Fibroblast of skin of right biceps (primary cell): Measurements from ENCODE around the gene S100A4.

ENCODE experiments used
- DNase-seq: peaks from one replicate; pipeline ENCODE4 v3.0.0-alpha.2; 2013

S100A4 gene

GRCh38 chr1:153503766-153504165 lies 41.8 kb downstream of the S100A4 start:
- no peak for DNase-seq

GRCh38 chr1:153498746-153499145 lies 46.9 kb downstream of the S100A4 start:
- DNase-seq = no peak

- no peak for DNase-seq
Measured at GRCh38 chr1:153495536-153495935, 50.1 kb downstream of the S100A4 start.

GRCh38 chr1:153494976-153495535 lies 50.5 kb downstream of the S100A4 start:
- peak; percentile 59 for DNase-seq
